IMR-90 (cell line): ENCODE measurements around the gene C1QTNF12. TPM values are rescaled to one million over a fixed set of nuclear protein-coding genes. Genes with fewer than 3 reads are reported as not detected.

ENCODE experiments used
- ATAC-seq: fragments of 200-7000 bp; cut with Tn5 transposase; 2 replicates; pipeline ENCODE4 v1.9.1; 2020; ENCODE audit warnings: low read depth, mild to moderate bottlenecking, moderate library complexity
- BruUV-seq: library from RNA; stranded (reverse); fragments of 400-500 nt; replicated peaks from 2 replicates; lab custom pipeline; 2021; lab: Mats Ljungman, UMichigan
- CTCF ChIA-PET: fragments of 300-600 bp; formaldehyde crosslinking; extraction: SDS; loops from one replicate; lab custom pipeline; 2021; ENCODE audit warnings: antibody characterized with exemption; lab: Yijun Ruan, JAX
- POLR2A ChIA-PET: fragments of 300-600 bp; sonication (Branson Sonifier 250); formaldehyde crosslinking; loops from one replicate; lab custom pipeline; 2022; ENCODE audit warnings: antibody characterized with exemption; ENCODE audit not compliant: unreplicated experiment; lab: Charles Lee
- DNase-seq: peaks from one replicate; pipeline ENCODE4 v3.0.0; 2013
- H2AFZ ChIP-seq: replicated peaks from 2 replicates; pipeline ENCODE3; 2013; ENCODE audit warnings: low read length, mild to moderate bottlenecking; ENCODE audit not compliant: poor library complexity
- H2AK5ac ChIP-seq: 2 replicates; pipeline ENCODE4 v1.6.1; 2013; ENCODE audit warnings: low read depth, low read length, inconsistent platforms
- H2AK9ac ChIP-seq: replicated peaks from 2 replicates; pipeline ENCODE3; 2013; ENCODE audit warnings: mild to moderate bottlenecking, low read depth, low read length, moderate library complexity; ENCODE audit not compliant: poor library complexity
- H2BK120ac ChIP-seq: 2 replicates; pipeline ENCODE4 v1.6.1; 2013; ENCODE audit warnings: low read depth, low read length, inconsistent platforms
- H2BK15ac ChIP-seq: 3 replicates; pipeline ENCODE4 v1.6.1; 2013; ENCODE audit warnings: low read depth, low read length, inconsistent platforms
- H2BK20ac ChIP-seq: 2 replicates; pipeline ENCODE4 v1.6.1; 2013; ENCODE audit warnings: low read depth, mild to moderate bottlenecking, inconsistent platforms, low read length, moderate library complexity
- H2BK5ac ChIP-seq: 2 replicates; pipeline ENCODE4 v1.6.1; 2013; ENCODE audit warnings: mild to moderate bottlenecking, low read depth, low read length, inconsistent platforms; ENCODE audit not compliant: poor library complexity, severe bottlenecking
- H3K14ac ChIP-seq: replicated peaks from 2 replicates; pipeline ENCODE4 v1.6.1; 2013; ENCODE audit warnings: low read depth, low read length, inconsistent platforms
- H3K18ac ChIP-seq: 2 replicates; pipeline ENCODE4 v1.6.1; 2013; ENCODE audit warnings: low read depth, low read length, control low read depth
- H3K23ac ChIP-seq: 2 replicates; pipeline ENCODE4 v1.6.1; 2013; ENCODE audit warnings: low read depth, low read length, inconsistent platforms
- H3K27ac ChIP-seq: 2 replicates; pipeline ENCODE4 v1.5.1; 2013; ENCODE audit warnings: mild to moderate bottlenecking, control low read depth, low read length; ENCODE audit not compliant: insufficient read depth
- H3K27me3 ChIP-seq: 2 replicates; pipeline ENCODE4 v1.6.1; 2013; ENCODE audit warnings: low read length; ENCODE audit not compliant: control insufficient read depth, insufficient read depth
- H3K36me3 ChIP-seq: 2 replicates; pipeline ENCODE4 v1.6.1; 2013; ENCODE audit warnings: low read length, mixed read lengths; ENCODE audit not compliant: control insufficient read depth, insufficient read depth
- H3K4ac ChIP-seq: 2 replicates; pipeline ENCODE4 v1.6.1; 2013; ENCODE audit warnings: low read depth, low read length, inconsistent platforms
- H3K4me1 ChIP-seq: 2 replicates; pipeline ENCODE4 v1.6.1; 2013; ENCODE audit warnings: low read length, mixed read lengths; ENCODE audit not compliant: control insufficient read depth, insufficient read depth
- H3K4me2 ChIP-seq: 2 replicates; pipeline ENCODE4 v1.6.1; 2013; ENCODE audit warnings: low read depth, mild to moderate bottlenecking, control low read depth, low read length, moderate library complexity
- H3K4me3 ChIP-seq: 2 replicates; pipeline ENCODE4 v1.5.1; 2013; ENCODE audit warnings: low read depth, mild to moderate bottlenecking, control low read depth, low read length, moderate library complexity; ENCODE audit not compliant: insufficient read depth
- H3K56ac ChIP-seq: 2 replicates; pipeline ENCODE4 v1.6.1; 2013; ENCODE audit warnings: low read length, inconsistent platforms; ENCODE audit not compliant: insufficient read depth; ENCODE audit errors: extremely low read depth
- H3K79me1 ChIP-seq, 2 experiments: 2 replicates each; pipeline ENCODE4 v1.6.1; 2013; ENCODE audit warnings: low read length in 2 of 2, inconsistent platforms in 1 of 2, low read depth in 1 of 2
- H3K9ac ChIP-seq: 2 replicates; pipeline ENCODE4 v1.6.1; 2013; ENCODE audit warnings: low read depth, low read length, control low read depth
- H3K9me1 ChIP-seq: 2 replicates; pipeline ENCODE4 v1.6.1; 2013; ENCODE audit warnings: low read length, inconsistent platforms; ENCODE audit not compliant: insufficient read depth
- H3K9me3 ChIP-seq: 2 replicates; pipeline ENCODE4 v1.6.1; 2013; ENCODE audit warnings: low read length; ENCODE audit not compliant: control insufficient read depth, insufficient read depth
- H4K20me1 ChIP-seq: 2 replicates; pipeline ENCODE4 v1.6.1; 2013; ENCODE audit warnings: low read length, inconsistent platforms; ENCODE audit not compliant: insufficient read depth
- H4K5ac ChIP-seq: 2 replicates; pipeline ENCODE4 v1.6.1; 2013; ENCODE audit warnings: mild to moderate bottlenecking, low read depth, low read length, control low read depth
- H4K8ac ChIP-seq, 2 experiments: 2 replicates each; pipeline ENCODE4 v1.6.1; 2013; ENCODE audit warnings: low read depth in 2 of 2, low read length in 2 of 2, control low read depth in 1 of 2, inconsistent platforms in 1 of 2
- H4K91ac ChIP-seq: 2 replicates; pipeline ENCODE4 v1.6.1; 2013; ENCODE audit warnings: low read depth, low read length, inconsistent platforms; ENCODE audit not compliant: insufficient read depth
- BHLHE40 ChIP-seq: fragments of 150-350 bp; IDR thresholded peaks from 2 replicates; pipeline ENCODE4 v1.6.1; 2016; ENCODE audit warnings: mild to moderate bottlenecking, low read depth, low read length
- CEBPB ChIP-seq: IDR thresholded peaks from 2 replicates; pipeline ENCODE4 v1.6.1; 2012; ENCODE audit warnings: low read depth, low read length, improper control_type of control experiment
- CHD1 ChIP-seq: IDR thresholded peaks from 2 replicates; pipeline ENCODE4 v1.6.1; 2012; ENCODE audit warnings: low read depth, low read length, improper control_type of control experiment
- FOS ChIP-seq: fragments of 150-350 bp; IDR thresholded peaks from 2 replicates; pipeline ENCODE4 v1.6.1; 2016; ENCODE audit warnings: low read depth, low read length
- MAFK ChIP-seq: IDR thresholded peaks from 2 replicates; pipeline ENCODE4 v1.6.1; 2012; ENCODE audit warnings: low read depth, low read length, improper control_type of control experiment
- MAZ ChIP-seq: IDR thresholded peaks from 2 replicates; pipeline ENCODE4 v1.6.1; 2012; ENCODE audit warnings: low read depth, mild to moderate bottlenecking, low read length, improper control_type of control experiment, moderate library complexity, borderline replicate concordance
- MXI1 ChIP-seq: IDR thresholded peaks from 2 replicates; pipeline ENCODE4 v1.6.1; 2012; ENCODE audit warnings: low read depth, mild to moderate bottlenecking, low read length, moderate library complexity, borderline replicate concordance
- NFE2L2 ChIP-seq: fragments of 150-350 bp; IDR thresholded peaks from 2 replicates; pipeline ENCODE4 v1.6.1; 2016; ENCODE audit warnings: low read depth, mild to moderate bottlenecking, low read length
- POLR2A ChIP-seq: IDR thresholded peaks from 2 replicates; pipeline ENCODE4 v1.6.1; 2012; ENCODE audit warnings: mild to moderate bottlenecking, low read depth, low read length
- RAD21 ChIP-seq: IDR thresholded peaks from 2 replicates; pipeline ENCODE4 v1.6.1; 2012; ENCODE audit warnings: low read length, improper control_type of control experiment
- RCOR1 ChIP-seq: IDR thresholded peaks from 2 replicates; pipeline ENCODE4 v1.6.1; 2012; ENCODE audit warnings: mild to moderate bottlenecking, low read length, improper control_type of control experiment; ENCODE audit not compliant: insufficient replicate concordance
- RFX5 ChIP-seq: IDR thresholded peaks from 2 replicates; pipeline ENCODE4 v1.8.0; 2012; ENCODE audit warnings: low read depth, mild to moderate bottlenecking, low read length, moderate library complexity
- SMC3 ChIP-seq: fragments of 150-350 bp; IDR thresholded peaks from 2 replicates; pipeline ENCODE4 v1.6.1; 2016; ENCODE audit warnings: low read depth, mild to moderate bottlenecking, antibody characterized with exemption, low read length, moderate library complexity
- WGBS, 2 experiments: methylation state at CpG; one replicate each; pipeline versions ENCODE4 v1.1.5 to v1.1.7; 2013; ENCODE audit warnings: missing lambda C conversion rate in 2 of 2; ENCODE audit not compliant: insufficient read length in 1 of 2; ENCODE audit errors: extremely low coverage in 2 of 2; 5-methylcytosine and 5-hydroxymethylcytosine counted together
- dilution Hi-C: fragments of 300-500 bp; cut with HindIII; formaldehyde crosslinking; loops from one replicate; pipeline ENCODE4 v1.14.3; 2018; ENCODE audit warnings: low sequenced_read_pairs; ENCODE audit not compliant: unreplicated experiment
- in situ Hi-C: fragments of 300-500 bp; cut with MboI; formaldehyde crosslinking; loops from 3 replicates; pipeline ENCODE4 v1.14.3; 2019; ENCODE audit warnings: low sequenced_read_pairs, inconsistent platforms, mixed read lengths
- intact Hi-C: fragments of 100-400 bp; cut with micrococcal nuclease; formaldehyde crosslinking; loops from 2 replicates; pipeline ENCODE4 v1.10.0; 2022
- polyA plus RNA-seq, 3 experiments: library from polyadenylated mRNA; depleted of rRNA; stranded (reverse); fragments of >200 nt; gene quantifications; 2 replicates each; pipeline ENCODE4 v1.2.3, GENCODE V29; 2012; ENCODE audit warnings: low replicate concordance in 1 of 3
- total RNA-seq: library from RNA; depleted of rRNA; stranded (reverse); fragments of >200 nt; gene quantifications from 2 replicates; pipeline ENCODE4 v1.2.3, GENCODE V29; 2012
- TF ChIP-seq, protein P1 (sequence below): conservative IDR thresholded peaks from 2 replicates; pipeline ENCODE4 v1.5.1; 2012; ENCODE audit warnings: mild to moderate bottlenecking, low read depth, low read length, improper control_type of control experiment
- TF ChIP-seq, protein P2 (sequence below): fragments of 150-350 bp; IDR thresholded peaks from 2 replicates; pipeline ENCODE4 v1.6.1; 2016; ENCODE audit warnings: low read depth, mild to moderate bottlenecking, low read length, moderate library complexity, borderline replicate concordance
- TF ChIP-seq, protein P3 (sequence below): fragments of 150-350 bp; IDR thresholded peaks from 2 replicates; pipeline ENCODE4 v1.6.1; 2017; ENCODE audit warnings: mild to moderate bottlenecking, antibody characterized with exemption, low read length, low read depth

Gene C1QTNF12
- total and polyA plus RNA-seq, 2 of the 4 experiments (the other 2 are of a cell fraction): 0.36 to 1.1 TPM

DNA sequence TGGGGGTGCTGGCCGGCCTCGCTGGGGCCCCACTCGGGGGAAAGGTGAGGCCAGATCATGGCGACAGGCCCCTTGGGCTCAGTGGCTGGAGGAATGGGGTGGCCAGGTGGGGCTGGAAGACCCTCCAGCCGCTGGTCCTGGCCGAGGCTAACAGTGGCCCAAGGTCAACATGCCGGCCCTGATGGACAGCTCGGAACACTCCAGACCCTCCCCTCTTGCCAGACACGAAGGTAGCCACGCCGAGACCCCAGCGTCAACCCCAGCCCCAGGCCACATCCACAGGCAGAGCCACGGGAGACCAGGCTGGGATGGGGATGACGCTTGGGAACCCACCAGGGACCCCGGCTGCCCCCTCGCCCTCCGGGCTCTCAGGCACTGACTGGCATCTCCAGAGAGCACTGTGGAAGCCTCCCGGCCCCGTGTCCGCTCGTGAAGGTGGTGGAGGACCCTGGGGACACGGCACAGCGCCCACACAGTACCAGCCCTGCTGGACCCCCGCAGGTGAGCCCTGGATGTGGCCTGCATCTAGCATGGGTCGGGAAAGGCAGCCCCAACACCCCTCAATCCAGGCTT, 905 bp upstream of the C1QTNF12 start:
- Histone ChIP-seq H3K4me2 (no peak overlapping the region), H2BK20ac (no peak overlapping the region), H3K4me1 (peaks cover 13% of the 10 kb centered on the region), H2AK5ac (peak overlapping the region; percentile 3; the same call in 1 of the 2 replicates), H3K9me3 (no peaks in the 10 kb centered on the region), H2AFZ (no peak overlapping the region), H3K9ac (no peak overlapping the region), H2BK5ac (no peak overlapping the region), H2BK120ac (no peak overlapping the region), H4K20me1 (no peaks in the 10 kb centered on the region; the same call in 1 of the 2 replicates), H3K27ac (no peak overlapping the region), H3K56ac (no peak overlapping the region), H2BK15ac (no peak overlapping the region; the same call in 2 of the 3 replicates), H4K91ac (no peak overlapping the region), H3K23ac (no peak overlapping the region), H3K27me3 (no peaks in the 10 kb centered on the region), H4K8ac (no peak overlapping the region), H3K18ac (no peak overlapping the region), H3K36me3 (peaks cover 12% of the 10 kb centered on the region; the same call in 1 of the 2 replicates), H3K4me3 (no peak overlapping the region), H2AK9ac (no peak overlapping the region), H4K5ac (no peak overlapping the region), H3K9me1 (no peaks in the 10 kb centered on the region), H3K4ac (no peak overlapping the region), H3K14ac (no peak overlapping the region), H3K79me1 (peaks cover 0 to under 1% of the 10 kb centered on the region in 2 experiments; a peak in 1 of 4 replicates)
- ChIA-PET POLR2A (no interaction called here), CTCF (no interaction called here)
- DNase-seq (no peak), ATAC-seq (no peak)
- dilution Hi-C loops: no loop called here
- WGBS, 2 experiments: no CpG with 5 or more reads among the region's 25 CpGs
- intact Hi-C loops: no loop called here
- in situ Hi-C loops: no loop called here
- BruUV-seq: no TSS peak
- TF ChIP-seq FOS (no peak), RAD21 (no peak), CEBPB (no peak), MXI1 (no peak), CHD1 (no peak), RFX5 (no peak), RCOR1 (no peak), BHLHE40 (no peak), MAFK (no peak), MAZ (no peak), NFE2L2 (no peak), SMC3 (no peak), POLR2A (no peak)
- TF ChIP-seq, protein P1, sequence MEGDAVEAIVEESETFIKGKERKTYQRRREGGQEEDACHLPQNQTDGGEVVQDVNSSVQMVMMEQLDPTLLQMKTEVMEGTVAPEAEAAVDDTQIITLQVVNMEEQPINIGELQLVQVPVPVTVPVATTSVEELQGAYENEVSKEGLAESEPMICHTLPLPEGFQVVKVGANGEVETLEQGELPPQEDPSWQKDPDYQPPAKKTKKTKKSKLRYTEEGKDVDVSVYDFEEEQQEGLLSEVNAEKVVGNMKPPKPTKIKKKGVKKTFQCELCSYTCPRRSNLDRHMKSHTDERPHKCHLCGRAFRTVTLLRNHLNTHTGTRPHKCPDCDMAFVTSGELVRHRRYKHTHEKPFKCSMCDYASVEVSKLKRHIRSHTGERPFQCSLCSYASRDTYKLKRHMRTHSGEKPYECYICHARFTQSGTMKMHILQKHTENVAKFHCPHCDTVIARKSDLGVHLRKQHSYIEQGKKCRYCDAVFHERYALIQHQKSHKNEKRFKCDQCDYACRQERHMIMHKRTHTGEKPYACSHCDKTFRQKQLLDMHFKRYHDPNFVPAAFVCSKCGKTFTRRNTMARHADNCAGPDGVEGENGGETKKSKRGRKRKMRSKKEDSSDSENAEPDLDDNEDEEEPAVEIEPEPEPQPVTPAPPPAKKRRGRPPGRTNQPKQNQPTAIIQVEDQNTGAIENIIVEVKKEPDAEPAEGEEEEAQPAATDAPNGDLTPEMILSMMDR: no peak
- TF ChIP-seq, protein P2, sequence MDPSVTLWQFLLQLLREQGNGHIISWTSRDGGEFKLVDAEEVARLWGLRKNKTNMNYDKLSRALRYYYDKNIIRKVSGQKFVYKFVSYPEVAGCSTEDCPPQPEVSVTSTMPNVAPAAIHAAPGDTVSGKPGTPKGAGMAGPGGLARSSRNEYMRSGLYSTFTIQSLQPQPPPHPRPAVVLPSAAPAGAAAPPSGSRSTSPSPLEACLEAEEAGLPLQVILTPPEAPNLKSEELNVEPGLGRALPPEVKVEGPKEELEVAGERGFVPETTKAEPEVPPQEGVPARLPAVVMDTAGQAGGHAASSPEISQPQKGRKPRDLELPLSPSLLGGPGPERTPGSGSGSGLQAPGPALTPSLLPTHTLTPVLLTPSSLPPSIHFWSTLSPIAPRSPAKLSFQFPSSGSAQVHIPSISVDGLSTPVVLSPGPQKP: no peak
- TF ChIP-seq, protein P3, sequence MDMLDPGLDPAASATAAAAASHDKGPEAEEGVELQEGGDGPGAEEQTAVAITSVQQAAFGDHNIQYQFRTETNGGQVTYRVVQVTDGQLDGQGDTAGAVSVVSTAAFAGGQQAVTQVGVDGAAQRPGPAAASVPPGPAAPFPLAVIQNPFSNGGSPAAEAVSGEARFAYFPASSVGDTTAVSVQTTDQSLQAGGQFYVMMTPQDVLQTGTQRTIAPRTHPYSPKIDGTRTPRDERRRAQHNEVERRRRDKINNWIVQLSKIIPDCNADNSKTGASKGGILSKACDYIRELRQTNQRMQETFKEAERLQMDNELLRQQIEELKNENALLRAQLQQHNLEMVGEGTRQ: no peak
